ENCODE results near the gene LTF. TPM values are rescaled to one million over a fixed set of nuclear protein-coding genes. Genes with fewer than 3 reads are reported as not detected.

The LTF gene
- total and polyA plus RNA-seq, 2 of the 13 experiments (the other 11 are each of a cell fraction or from before 2014, with no cell fraction given) = not detected

DNA sequence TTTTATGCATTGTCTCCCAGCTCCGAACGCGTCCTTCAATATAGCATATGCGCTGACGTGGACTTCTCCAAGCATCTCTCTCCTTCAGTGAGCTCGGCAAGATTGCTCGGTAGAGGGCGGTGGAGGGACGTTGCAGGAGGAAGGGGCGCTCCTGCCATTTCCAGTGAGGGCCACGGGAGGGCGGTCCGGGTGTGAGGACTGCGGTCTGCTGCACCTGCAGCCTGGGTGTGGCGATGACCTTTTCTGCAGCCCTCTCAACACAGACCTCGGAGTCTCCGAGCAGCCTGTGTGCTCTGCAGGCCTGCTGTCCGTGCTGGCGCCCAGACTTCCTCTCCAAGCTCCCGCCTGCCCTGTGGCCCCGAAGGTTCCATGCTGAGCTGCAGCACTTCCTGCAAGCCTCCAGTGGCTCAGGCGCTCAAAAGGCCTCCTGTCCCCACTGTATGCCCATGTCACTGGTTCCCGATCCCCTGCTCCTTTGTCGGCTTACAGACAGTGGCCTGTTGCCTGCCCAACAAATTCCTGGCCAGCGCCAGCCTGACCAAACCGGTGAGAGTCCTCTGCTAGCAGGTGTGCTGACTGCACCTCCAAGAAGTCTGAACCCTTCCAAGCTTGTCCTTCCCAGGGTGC, 24.1 kb upstream of the LTF start (continued):
- TF ChIP-seq, protein P1, sequence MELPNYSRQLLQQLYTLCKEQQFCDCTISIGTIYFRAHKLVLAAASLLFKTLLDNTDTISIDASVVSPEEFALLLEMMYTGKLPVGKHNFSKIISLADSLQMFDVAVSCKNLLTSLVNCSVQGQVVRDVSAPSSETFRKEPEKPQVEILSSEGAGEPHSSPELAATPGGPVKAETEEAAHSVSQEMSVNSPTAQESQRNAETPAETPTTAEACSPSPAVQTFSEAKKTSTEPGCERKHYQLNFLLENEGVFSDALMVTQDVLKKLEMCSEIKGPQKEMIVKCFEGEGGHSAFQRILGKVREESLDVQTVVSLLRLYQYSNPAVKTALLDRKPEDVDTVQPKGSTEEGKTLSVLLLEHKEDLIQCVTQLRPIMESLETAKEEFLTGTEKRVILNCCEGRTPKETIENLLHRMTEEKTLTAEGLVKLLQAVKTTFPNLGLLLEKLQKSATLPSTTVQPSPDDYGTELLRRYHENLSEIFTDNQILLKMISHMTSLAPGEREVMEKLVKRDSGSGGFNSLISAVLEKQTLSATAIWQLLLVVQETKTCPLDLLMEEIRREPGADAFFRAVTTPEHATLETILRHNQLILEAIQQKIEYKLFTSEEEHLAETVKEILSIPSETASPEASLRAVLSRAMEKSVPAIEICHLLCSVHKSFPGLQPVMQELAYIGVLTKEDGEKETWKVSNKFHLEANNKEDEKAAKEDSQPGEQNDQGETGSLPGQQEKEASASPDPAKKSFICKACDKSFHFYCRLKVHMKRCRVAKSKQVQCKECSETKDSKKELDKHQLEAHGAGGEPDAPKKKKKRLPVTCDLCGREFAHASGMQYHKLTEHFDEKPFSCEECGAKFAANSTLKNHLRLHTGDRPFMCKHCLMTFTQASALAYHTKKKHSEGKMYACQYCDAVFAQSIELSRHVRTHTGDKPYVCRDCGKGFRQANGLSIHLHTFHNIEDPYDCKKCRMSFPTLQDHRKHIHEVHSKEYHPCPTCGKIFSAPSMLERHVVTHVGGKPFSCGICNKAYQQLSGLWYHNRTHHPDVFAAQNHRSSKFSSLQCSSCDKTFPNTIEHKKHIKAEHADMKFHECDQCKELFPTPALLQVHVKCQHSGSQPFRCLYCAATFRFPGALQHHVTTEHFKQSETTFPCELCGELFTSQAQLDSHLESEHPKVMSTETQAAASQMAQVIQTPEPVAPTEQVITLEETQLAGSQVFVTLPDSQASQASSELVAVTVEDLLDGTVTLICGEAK (IDR thresholded peaks at IDR 0.05) = no peak
- TF ChIP-seq, protein P1 (CRISPR knock-in tag; IDR thresholded peaks at IDR 0.05) = no peak
- TF ChIP-seq NKX3-1 (CRISPR knock-in tag; IDR thresholded peaks at IDR 0.05) (no peak), ZBTB3 (CRISPR knock-in tag; IDR thresholded peaks at IDR 0.05; ENCODE audit: borderline replicate concordance, low read depth) (no peak), KDM4B (CRISPR knock-in tag; IDR thresholded peaks at IDR 0.05) (no peak), MAZ (IDR thresholded peaks at IDR 0.05; ENCODE audit: borderline replicate concordance, low read depth, low read length) (peak; percentile 33; the same call in 1 of the 2 replicates), MAZ (CRISPR knock-in tag; IDR thresholded peaks at IDR 0.05; ENCODE audit: low read depth) (no peak; the same call in 1 of the 2 replicates), ZNF329 (CRISPR knock-in tag; IDR thresholded peaks at IDR 0.05; ENCODE audit: low read depth) (peak; percentile 44; the same call in 1 of the 2 replicates), ZBTB7A (CRISPR knock-in tag; IDR thresholded peaks at IDR 0.05) (no peak), EEA1 (CRISPR knock-in tag; IDR thresholded peaks at IDR 0.05; ENCODE audit: borderline replicate concordance) (no peak), XRCC5 (optimal IDR thresholded peaks at IDR 0.05; ENCODE audit: low read length) (peak; percentile 98), KDM6A (CRISPR knock-in tag; IDR thresholded peaks at IDR 0.05; ENCODE audit: low read depth) (no peak)
- TF ChIP-seq, protein P2, sequence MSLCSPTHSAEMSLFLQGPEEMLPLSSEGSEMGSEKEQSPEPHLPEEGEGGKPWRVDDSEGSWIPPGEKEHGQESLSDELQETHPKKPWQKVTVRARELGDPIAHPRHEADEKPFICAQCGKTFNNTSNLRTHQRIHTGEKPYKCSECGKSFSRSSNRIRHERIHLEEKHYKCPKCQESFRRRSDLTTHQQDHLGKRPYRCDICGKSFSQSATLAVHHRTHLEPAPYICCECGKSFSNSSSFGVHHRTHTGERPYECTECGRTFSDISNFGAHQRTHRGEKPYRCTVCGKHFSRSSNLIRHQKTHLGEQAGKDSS (CRISPR knock-in tag; IDR thresholded peaks at IDR 0.05; ENCODE audit: borderline replicate concordance, low read depth) = peak; percentile 68; the same call in 1 of the 2 replicates

All from HepG2 (cell line).